A673 (cell line): ENCODE results near the gene LRRC8D. TPM values are rescaled to one million over a fixed set of nuclear protein-coding genes. Genes with fewer than 3 reads are reported as not detected.

Source experiments
- BruUV-seq: library from RNA; stranded (reverse); fragments of 400-500 nt; replicated peaks from 2 replicates; lab custom pipeline; 2021; lab: Mats Ljungman, UMichigan
- CTCF ChIA-PET: fragments of 300-600 bp; sonication (Branson Sonifier 250); formaldehyde crosslinking; loops from one replicate; lab custom pipeline; 2022; ENCODE audit warnings: antibody characterized with exemption; lab: Charles Lee
- POLR2A ChIA-PET: fragments of 300-600 bp; sonication (Branson Sonifier 250); formaldehyde crosslinking; loops from one replicate; lab custom pipeline; 2022; ENCODE audit warnings: antibody characterized with exemption; ENCODE audit not compliant: low non-redundant PET; lab: Charles Lee
- DNase-seq: peaks from one replicate; pipeline ENCODE4 v3.0.0-alpha.2; 2015; ENCODE audit warnings: low spot score
- H3K27ac ChIP-seq: fragments of 200-600 bp; sonication (generic); 2 replicates; pipeline ENCODE4 v1.5.1; 2016; ENCODE audit warnings: mixed run types, low read depth, mild to moderate bottlenecking, mixed read lengths, antibody characterized with exemption, low read length; ENCODE audit not compliant: poor library complexity, severe bottlenecking
- H3K27me3 ChIP-seq: fragments of 200-600 bp; sonication (generic); replicated peaks from 2 replicates; pipeline ENCODE4 v1.6.1; 2017; ENCODE audit warnings: mixed run types, low read depth, mild to moderate bottlenecking, mixed read lengths, antibody characterized with exemption, low read length; ENCODE audit not compliant: insufficient read depth, poor library complexity
- H3K36me3 ChIP-seq: fragments of 200-600 bp; sonication (generic); 2 replicates; pipeline ENCODE4 v1.6.1; 2016; ENCODE audit warnings: mixed run types, mild to moderate bottlenecking, mixed read lengths, antibody characterized with exemption, low read length; ENCODE audit not compliant: insufficient read depth, poor library complexity, severe bottlenecking
- H3K4me1 ChIP-seq: fragments of 200-600 bp; sonication (generic); 2 replicates; pipeline ENCODE4 v1.6.1; 2017; ENCODE audit warnings: mixed run types, mild to moderate bottlenecking, mixed read lengths, antibody characterized with exemption, low read length; ENCODE audit not compliant: insufficient read depth, poor library complexity, severe bottlenecking
- H3K4me3 ChIP-seq: fragments of 200-600 bp; sonication (generic); 2 replicates; pipeline ENCODE4 v1.5.1; 2016; ENCODE audit warnings: low read depth, mixed run types, mild to moderate bottlenecking, mixed read lengths, low read length; ENCODE audit not compliant: poor library complexity, severe bottlenecking
- H3K9me3 ChIP-seq: fragments of 200-600 bp; sonication (generic); 2 replicates; pipeline ENCODE4 v1.6.1; 2016; ENCODE audit warnings: mixed run types, low read depth, mild to moderate bottlenecking, mixed read lengths, antibody characterized with exemption, low read length; ENCODE audit not compliant: poor library complexity, severe bottlenecking
- CTCF ChIP-seq: fragments of 300-800, 200-600 bp; sonication (generic); conservative IDR thresholded peaks from 2 replicates; pipeline ENCODE4 v1.5.1; 2017; ENCODE audit warnings: low read depth, mild to moderate bottlenecking, antibody characterized with exemption, low read length, moderate library complexity, mixed read lengths
- EZH2 ChIP-seq: fragments of 200-600 bp; sonication (generic); IDR thresholded peaks from 2 replicates; pipeline ENCODE4 v1.6.1; 2017; ENCODE audit warnings: borderline replicate concordance, low read depth, mild to moderate bottlenecking, mixed read lengths, antibody characterized with exemption, low read length; ENCODE audit not compliant: poor library complexity, severe bottlenecking
- intact Hi-C: fragments of 100-400 bp; cut with micrococcal nuclease; formaldehyde crosslinking; loops from one replicate; pipeline ENCODE4 v1.10.0; 2022; ENCODE audit not compliant: unreplicated experiment
- total RNA-seq: library from RNA; stranded (reverse); gene quantifications from 2 replicates; pipeline ENCODE4 v1.2.3, GENCODE V29; 2021

The LRRC8D gene
- total RNA-seq, 1 experiment from 2014 or later: 59.4 TPM

- no peaks in the 10 kb centered on the region for H3K36me3 ChIP-seq
- TF ChIP-seq CTCF: no peak
- TF ChIP-seq EZH2: no peak
- no peaks in the 10 kb centered on the region for H3K27me3 ChIP-seq
- intact Hi-C loops: no loop called here
- H3K9me3 ChIP-seq: no peaks in the 10 kb centered on the region
- ChIA-PET POLR2A (no interaction called here), CTCF (no interaction called here)
- DNase-seq: no peak
- H3K4me3 ChIP-seq: no peak overlapping the region
- H3K27ac ChIP-seq: no peak overlapping the region
- H3K4me1 ChIP-seq: no peaks in the 10 kb centered on the region
- BruUV-seq: no TSS peak
Observed at GRCh38 chr1:89973471-89974127, 152.8 kb downstream of the LRRC8D start.

- ChIA-PET POLR2A (no interaction called here), CTCF (no interaction called here)
- Histone ChIP-seq H3K4me1 (no peaks in the 10 kb centered on the region), H3K9me3 (no peaks in the 10 kb centered on the region), H3K4me3 (no peak overlapping the region), H3K36me3 (no peaks in the 10 kb centered on the region), H3K27ac (no peak overlapping the region), H3K27me3 (no peaks in the 10 kb centered on the region)
- no peak for TF ChIP-seq CTCF
- no peak for TF ChIP-seq EZH2
- DNase-seq: no peak
- no TSS peak for BruUV-seq
- intact Hi-C loops: no loop called here
Observed at GRCh38 chr1:89974256-89974655, 153.4 kb downstream of the LRRC8D start.

- Histone ChIP-seq H3K27ac (no peak overlapping the region), H3K9me3 (no peaks in the 10 kb centered on the region), H3K4me1 (no peaks in the 10 kb centered on the region), H3K36me3 (no peaks in the 10 kb centered on the region), H3K27me3 (no peaks in the 10 kb centered on the region), H3K4me3 (no peak overlapping the region)
- POLR2A ChIA-PET: no interaction called here
- no peak for DNase-seq
- intact Hi-C loops: no loop called here
- BruUV-seq: no TSS peak
- CTCF ChIA-PET: no interaction called here
- no peak for TF ChIP-seq EZH2
- no peak for TF ChIP-seq CTCF
Observed at GRCh38 chr1:89974696-89975470, 154.1 kb downstream of the LRRC8D start.
